Fibroblast of skin of left quadriceps (primary cell): ENCODE data around the gene ZNF681.
"Not testable (repeated sequence)": the region's sequence is repeated elsewhere in the genome, so short reads cannot be mapped to it uniquely, and the experiment has no call there.

Experiments
- DNase-seq, 2 experiments: peaks; one replicate each; pipeline ENCODE4 v3.0.0-alpha.2; 2013; ENCODE audit warnings: low read depth in 2 of 2

ZNF681 gene

GRCh38 chr19:23758187-23759074 is at the start of gene ZNF681:
Gene ZNF681, minus strand, starts transcription at chr19:23758891. Its CDS starts 142 bp downstream, at chr19:23758749.
- DNase-seq = peak; percentile 72 to 74

- DNase-seq = no peak
These were observed 46.0 kb upstream of the ZNF681 start for GRCh38 chr19:23804676-23805075.

- no peak for DNase-seq
These were observed 43.6 kb upstream of the ZNF681 start for GRCh38 chr19:23802290-23802689.

- no peak for DNase-seq
These were observed 43.1 kb upstream of the ZNF681 start for GRCh38 chr19:23801803-23802202.

GRCh38 chr19:23800868-23801267 is 42.2 kb upstream of the ZNF681 start:
- no peak for DNase-seq

GRCh38 chr19:23800271-23800670 is 41.6 kb upstream of the ZNF681 start:
- no peak for DNase-seq

GRCh38 chr19:23799321-23799720 is 40.6 kb upstream of the ZNF681 start:
- no peak for DNase-seq

- no peak for DNase-seq
These were observed 36.8 kb upstream of the ZNF681 start for GRCh38 chr19:23795462-23795861.

GRCh38 chr19:23792784-23793183 is 34.1 kb upstream of the ZNF681 start:
- no peak for DNase-seq

GRCh38 chr19:23790641-23791488 is 32.2 kb upstream of the ZNF681 start:
- no peak for DNase-seq

- DNase-seq = no peak
These were observed 30.6 kb upstream of the ZNF681 start for GRCh38 chr19:23789246-23789645.

GRCh38 chr19:23788411-23788810 is 29.7 kb upstream of the ZNF681 start:
- DNase-seq = no peak

GRCh38 chr19:23787106-23787505 is 28.4 kb upstream of the ZNF681 start:
- no peak for DNase-seq

GRCh38 chr19:23785982-23786381 is 27.3 kb upstream of the ZNF681 start:
- no peak for DNase-seq

GRCh38 chr19:23784274-23784673 is 25.6 kb upstream of the ZNF681 start:
- DNase-seq = no peak

GRCh38 chr19:23783636-23784035 is 24.9 kb upstream of the ZNF681 start:
- DNase-seq = no peak

- no peak for DNase-seq
These were observed 21.0 kb upstream of the ZNF681 start for GRCh38 chr19:23779645-23780044.

GRCh38 chr19:23778566-23778965 is 19.9 kb upstream of the ZNF681 start:
- no peak for DNase-seq

GRCh38 chr19:23778036-23778435 is 19.3 kb upstream of the ZNF681 start:
- DNase-seq = not testable (repeated sequence)

- no peak for DNase-seq
These were observed 18.5 kb upstream of the ZNF681 start for GRCh38 chr19:23777216-23777615.

GRCh38 chr19:23776507-23777205 is 18.0 kb upstream of the ZNF681 start:
- DNase-seq = no peak

- no peak for DNase-seq
These were observed 15.9 kb upstream of the ZNF681 start for GRCh38 chr19:23774524-23774971.
